Middle frontal gyrus (tissue), 1 donor: ENCODE results near the gene TRIM67.
A peak's percentile ranks its signal among the peaks of the same experiment; 100 is the strongest.
"Not testable (repeated sequence)": the region's sequence is repeated elsewhere in the genome, so short reads cannot be mapped to it uniquely, and the experiment has no call there.

Experiments used
- DNase-seq: peaks from one replicate; pipeline ENCODE4 v3.0.0-alpha.2; 2015; ENCODE audit warnings: low spot score; ENCODE audit errors: extremely low spot score

Gene TRIM67

DNA sequence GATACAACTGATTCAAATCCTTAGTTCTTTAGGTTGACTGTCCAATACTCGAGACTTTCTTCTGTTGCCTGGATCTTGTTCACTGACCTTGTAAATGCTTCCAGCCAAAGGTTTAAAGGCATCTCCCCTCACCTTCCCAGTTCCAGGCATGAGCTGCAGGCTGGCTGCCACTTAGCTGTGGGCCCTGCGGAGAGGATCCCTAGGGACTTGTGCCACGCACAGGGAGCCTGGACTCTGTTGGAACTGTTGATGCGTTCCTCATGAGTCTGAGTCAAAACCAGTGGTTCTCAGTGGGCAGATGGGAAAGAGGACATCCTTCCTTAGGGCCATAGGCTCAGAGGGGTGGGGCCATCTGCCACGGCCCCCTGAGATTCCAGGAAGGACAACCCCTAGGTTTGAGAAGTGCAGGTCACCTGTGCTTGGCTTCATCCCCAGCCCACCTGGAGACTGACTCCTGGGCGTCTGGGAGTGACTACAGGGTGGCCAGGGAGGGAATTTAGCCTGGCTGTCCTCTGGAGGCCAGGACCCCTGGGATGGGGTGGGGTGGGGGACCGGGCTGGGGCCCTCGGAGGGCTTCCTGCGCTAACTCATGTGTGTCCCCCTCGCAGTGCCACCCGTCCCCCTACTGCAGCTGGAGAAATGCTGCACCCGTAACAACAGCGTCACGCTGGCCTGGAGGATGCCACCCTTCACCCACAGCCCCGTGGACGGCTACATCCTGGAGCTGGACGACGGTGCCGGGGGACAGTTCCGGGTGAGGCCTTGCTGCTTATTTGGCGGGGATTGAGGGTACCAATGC lies 41.6 kb downstream of the TRIM67 start:
- DNase-seq: no peak

DNA sequence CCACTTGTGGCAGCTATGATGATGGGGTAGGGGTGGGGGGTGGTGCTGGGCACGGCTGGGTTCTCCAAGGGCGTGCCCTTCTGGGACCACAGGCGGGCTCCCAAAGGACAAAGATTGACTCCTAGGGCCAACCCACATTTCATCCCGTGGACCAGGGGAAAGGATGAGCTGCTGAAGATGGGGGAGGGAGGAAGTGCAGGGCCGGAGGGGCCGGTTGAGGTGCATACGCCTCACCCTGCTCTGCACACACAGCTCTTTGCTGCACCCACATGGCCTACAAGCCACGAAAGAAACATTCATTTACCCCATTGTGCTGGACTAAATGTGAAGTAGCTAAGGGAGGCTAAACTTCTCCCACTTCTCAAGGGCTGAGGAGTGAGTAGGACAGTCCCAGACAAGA lies 45.0 kb downstream of the TRIM67 start:
- DNase-seq: no peak

DNA sequence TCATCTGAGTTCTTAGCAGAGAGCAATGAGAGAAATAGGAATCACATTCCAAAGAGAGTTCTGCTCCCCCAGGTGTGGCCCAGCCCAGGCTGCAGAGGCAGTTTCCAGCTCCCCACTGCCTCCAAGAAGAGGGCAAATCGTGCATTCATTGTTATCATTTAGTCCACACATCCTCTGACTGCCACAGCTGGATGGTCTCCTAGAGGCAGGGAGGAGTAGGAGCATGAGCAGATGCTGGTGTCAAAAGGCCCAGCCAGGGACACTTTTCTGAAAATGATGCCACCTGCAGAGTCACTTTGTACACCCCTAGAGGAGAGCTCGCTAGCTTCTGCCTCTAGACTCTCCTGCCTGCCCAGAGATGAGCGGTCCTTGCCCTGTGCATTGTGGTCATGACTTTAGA lies 45.6 kb downstream of the TRIM67 start:
- no peak for DNase-seq

DNA sequence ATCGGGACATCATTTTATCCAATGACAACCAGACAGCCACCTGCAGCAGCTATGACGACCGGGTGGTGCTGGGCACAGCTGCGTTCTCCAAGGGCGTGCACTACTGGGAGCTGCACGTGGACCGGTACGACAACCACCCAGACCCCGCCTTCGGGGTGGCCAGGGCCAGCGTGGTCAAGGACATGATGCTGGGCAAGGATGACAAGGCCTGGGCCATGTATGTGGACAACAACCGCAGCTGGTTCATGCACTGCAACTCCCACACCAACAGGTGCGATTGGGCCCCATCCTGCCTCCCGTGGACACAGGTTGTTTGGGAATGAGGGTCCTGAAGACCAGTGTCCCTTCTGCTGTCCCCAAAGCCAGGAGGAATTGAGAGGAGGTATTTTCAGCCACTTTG lies 47.1 kb downstream of the TRIM67 start:
- DNase-seq: no peak

DNA sequence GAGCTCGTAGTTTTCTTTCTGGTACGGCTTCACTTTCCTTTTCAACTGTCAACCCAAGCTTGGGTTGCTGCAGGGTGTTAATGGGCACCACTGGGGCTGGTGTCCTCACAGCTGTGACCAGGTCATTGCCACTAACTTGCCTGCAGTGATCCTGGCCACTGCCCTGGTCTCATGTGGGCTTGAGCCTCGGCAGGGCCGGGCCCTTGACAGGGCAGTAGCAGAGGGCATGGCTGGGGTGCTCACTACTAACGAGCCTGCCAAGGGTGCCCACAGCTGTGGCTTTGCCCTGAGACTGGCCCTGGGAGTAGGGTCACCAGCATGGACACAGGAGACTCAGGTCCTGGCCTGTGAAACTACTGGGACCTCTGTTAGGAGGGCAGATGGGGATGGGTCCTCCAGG lies 47.7 kb downstream of the TRIM67 start:
- no peak for DNase-seq

DNA sequence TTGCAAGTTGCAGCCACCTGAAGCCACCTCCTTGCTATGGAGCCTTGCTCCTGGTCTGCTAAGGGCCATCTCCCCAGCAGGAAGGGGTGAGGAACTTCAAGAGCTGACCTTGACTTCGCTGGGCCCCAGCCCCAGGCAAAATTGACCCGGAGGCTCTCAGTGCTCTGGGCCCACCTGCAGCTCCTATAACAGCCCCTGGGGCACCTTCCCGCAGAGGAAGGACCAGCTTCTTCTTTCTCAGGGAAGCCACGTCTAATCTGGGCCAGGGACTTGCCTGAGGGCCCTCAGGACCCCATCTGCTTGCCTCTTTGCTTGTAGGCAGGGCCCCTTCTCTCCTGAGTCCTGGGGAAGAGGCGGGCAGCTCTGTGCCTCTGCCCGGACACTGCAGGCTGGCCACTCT lies 48.3 kb downstream of the TRIM67 start:
- no peak for DNase-seq

DNA sequence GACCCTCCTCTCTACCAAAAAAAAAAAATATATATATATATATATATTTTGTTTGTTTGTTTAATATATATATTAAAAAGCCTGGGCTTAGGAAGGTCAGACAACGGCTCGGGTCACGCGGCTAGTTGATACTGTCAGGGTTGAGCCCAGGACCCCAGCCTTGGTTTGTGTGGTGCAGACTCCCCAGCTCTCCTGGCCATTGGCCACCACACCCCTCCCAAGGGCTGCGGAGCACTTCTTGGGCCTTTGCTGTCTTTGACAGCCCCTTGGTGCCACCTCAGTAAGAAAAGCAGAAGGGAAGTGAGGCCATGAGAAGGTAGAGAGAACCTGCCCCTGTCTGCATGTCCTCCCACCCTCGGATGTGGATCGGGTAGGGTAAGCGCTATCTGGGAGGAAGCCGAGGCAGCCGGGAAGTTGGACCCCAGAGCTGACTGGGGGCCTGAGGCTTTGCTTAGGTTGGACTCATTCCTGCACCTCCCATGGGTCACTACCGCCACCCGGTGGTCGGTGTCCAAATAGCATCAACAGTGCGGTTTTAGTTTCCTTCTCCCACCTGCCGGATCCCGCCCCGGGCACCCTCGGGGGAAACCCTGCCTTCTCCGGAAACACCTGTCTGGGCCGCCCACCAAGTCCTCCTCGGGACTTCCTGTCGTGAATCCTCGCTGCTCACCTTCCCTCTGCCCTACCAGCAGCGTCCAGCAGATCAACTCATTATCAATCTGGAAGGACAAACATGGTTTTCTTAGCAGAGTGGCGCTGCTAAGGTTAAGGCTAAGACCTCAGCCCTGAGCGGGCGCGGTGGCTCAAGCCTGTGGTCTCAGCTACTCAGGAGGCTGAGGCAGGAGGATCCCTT lies 49.4 kb downstream of the TRIM67 start:
- DNase-seq: peak; percentile 65

DNA sequence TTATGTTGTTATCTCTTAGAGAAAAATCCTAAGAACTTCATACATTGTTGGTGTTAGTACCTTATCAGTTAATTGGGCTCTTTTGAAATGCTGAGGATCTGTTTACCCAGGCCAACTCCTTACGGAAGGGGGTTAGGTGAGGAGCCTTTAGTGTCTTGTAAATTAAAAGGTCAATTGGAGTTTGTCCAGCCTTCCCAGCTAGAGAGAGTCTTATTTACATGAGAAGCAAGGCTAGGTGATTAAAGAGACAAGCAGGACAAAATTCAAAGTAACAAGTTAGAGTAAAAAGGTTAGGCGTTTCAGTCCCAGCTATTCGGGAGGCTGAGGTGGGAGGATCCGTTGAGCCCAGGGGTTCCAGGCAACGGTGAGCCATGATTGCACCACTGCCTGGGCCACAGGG lies 50.4 kb downstream of the TRIM67 start:
- not testable (repeated sequence) for DNase-seq

DNA sequence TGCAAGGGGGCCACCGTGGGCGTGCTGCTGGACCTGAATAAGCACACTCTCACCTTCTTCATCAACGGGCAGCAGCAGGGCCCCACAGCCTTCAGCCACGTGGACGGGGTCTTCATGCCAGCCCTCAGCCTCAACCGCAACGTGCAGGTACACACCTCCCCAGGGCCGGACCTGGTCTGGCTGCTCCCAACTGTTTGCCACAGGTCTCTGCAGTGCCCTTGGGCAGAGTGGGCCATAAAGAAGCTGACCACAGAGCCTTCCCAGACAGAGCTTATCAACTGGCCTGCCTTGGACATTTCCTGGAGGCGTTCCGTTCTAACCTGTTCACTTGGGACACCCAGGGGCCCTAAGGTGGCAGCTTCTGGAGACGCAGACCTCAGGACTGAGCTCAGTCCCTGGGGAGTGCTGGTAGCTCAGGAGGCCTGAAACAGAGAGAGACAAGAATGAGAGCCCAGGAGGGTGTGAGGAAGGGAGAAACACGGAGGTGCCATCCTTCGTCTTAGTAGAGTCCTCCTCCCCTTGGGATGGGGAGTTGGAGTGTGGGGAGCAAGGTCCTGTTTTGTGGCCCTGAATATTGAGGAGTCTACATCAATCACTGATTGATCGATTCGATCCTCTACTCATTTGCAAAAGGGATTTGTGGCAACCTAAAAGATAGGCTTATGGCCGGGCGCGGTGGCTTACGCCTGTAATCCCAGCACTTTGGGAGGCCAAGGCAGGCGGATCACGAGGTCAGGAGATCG lies 52.1 kb downstream of the TRIM67 start:
- no peak for DNase-seq

DNA sequence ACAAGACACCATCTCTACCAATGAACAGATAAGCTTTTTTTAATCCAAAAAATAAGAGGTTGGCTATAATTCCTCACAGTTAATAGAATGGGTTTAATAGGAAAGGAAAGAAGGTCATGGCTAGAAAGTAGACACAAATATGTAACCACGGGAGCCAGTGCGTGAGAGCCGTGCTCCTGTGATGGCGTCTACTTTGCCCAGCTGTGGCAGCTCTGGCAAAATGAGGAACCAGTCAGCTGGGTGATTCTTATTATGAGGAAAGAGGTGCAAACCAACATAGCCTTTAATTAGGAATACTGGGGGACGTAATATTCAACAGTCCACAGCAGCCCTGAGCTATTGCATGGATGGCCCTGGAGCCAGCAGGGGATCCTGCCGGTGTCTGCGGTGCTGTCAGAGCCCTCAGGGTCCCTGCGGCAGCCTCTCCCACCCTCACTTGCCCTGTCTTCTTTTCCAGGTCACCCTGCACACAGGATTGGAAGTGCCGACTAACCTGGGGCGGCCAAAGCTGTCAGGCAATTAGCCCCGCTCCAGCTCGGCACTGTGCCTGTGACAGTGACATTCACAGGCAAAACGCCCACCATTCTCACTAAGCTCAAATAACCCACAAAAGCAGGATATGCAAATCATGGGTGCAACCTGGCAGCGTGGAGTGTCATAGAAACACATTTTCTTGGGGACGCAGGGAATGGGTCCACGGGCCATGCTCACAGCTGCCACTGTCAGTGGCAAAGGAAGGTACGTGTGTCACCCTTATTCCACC lies 53.2 kb downstream of the TRIM67 start:
- DNase-seq: no peak

DNA sequence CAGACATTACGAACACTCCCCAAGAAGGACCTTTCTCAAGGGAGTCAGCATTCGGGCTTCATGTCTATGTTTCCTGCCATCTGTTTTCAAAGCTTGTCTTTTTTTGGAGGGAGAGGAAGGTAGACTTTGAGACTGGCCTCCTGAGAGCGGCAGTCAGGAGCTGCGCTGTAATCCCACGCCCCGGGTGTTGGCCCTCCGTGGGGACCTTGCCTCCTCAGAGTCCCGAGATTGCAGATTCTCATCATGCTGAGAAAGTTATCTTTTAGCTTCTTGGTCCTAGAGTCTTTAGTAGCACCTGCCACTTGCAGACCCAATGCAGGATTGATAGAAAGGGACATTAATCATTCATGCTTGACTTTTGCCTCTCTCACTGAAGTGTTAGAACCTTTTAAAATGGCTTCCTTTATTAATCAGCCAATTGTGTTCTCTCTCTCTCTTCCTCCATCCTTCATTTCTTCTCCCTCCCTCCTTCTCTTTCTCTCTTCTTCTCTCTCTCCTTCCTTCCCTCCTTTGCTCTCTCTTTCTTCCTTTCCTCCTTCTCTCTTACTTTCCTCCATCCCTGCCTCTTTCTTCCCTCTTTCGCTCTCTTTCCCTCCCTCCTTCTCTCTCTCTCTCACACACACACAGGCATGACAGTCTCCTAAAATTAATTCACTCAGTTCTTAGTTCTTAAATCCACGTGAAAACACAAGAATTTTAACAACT lies 54.0 kb downstream of the TRIM67 start:
- no peak for DNase-seq

DNA sequence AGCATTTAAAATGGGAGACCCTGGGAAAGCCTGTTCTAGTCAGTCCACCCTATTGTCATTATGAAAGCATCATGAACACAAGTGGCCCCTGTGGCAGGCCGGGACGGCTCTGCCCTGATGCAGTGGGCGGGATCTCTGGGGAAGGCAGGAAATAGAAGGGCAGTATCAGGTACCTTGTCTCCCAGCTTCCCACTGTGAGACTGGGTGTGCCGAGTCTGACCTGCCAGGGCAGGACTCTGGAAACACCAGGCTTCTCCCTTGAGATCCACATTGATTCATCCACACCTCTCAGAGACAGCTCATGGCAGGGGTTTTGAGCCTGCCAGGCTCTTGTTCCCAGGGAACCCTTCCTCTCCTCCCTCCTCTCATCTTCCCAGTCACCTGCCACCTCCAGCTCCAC lies 54.6 kb downstream of the TRIM67 start:
- DNase-seq: no peak

DNA sequence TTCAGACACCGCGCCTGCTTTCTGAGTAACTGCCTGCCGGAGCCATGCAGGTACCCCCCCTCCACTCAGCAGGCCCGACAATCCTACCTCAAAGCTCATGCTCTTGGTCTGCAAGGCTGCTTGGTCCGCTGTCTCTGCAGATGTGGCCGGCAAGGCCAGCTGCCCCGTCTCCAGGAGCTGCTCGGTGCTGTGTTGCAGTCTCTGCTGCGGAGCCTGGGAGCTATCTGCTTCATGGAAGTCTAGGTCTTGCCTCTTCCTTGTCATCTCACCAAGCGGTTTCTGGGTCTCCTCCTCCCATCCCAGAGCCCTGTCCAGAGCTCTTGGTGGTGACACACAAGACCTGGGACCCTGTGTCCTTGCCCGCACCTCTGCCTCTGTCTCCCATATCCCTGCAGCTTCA lies 55.2 kb downstream of the TRIM67 start:
- no peak for DNase-seq

DNA sequence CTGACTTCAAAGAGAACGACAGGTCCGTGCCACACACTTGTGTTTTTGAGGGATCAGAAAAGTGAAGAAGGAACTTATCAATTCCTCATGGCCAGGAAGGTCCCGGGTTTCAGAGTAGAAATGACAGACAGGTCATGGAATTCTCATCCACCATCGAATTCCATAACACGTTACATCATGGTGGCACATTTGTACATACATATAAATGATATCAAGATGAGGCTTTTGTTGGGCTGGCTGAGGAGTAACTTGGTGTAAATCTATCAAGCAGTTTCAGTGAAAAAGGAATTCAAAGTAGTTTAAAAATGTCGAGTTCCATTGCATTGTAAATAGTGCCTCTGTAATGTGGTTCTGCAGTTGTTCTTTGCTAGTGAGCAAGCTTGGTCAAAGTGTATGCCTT lies 56.2 kb downstream of the TRIM67 start:
- no peak for DNase-seq

DNA sequence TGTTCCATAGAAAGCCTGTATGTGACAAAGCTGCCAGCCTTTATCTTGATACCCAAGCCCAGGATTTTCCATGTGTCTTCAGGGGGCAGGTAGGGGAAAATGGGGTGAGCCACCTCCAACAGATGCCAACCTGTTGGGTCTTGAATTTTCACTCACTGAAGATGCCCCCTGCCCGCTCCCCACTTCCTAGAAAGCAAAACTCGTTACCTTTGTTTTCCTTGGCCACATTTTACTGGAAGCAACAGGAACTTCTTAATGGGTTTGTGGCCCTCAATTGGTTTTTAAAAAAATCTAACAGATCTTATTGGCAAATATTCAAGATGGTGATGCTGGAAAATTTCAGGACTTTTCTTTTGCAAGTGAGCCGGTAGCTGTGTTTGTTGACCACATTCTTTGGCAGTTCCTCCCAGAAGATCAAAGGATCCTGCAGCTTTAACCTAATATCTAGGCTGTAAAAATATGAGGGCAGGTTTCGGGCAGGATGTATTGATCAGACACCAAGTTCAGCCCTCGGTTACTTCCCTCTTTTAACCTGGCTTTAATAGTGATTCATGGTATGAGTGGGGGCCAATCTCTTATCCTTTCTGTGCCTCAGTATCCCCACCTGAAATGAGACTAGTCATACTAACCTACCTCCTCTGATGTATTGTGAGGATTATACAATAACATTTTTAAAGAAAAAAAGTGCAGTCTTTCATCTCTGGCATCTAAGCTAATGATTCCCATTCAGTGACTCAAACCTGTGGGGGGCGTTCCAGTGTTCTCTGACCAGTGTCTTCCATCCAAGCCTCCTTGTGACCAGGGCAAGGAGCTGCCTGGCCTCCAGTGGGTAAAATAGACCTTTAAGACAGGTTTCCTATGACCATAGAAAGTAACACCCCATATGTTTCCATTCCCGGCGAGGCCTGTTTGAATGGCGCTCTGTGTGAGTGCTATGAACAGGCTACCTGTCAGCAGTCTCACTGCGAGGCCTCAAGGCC lies 57.9 kb downstream of the TRIM67 start:
- DNase-seq: no peak

DNA sequence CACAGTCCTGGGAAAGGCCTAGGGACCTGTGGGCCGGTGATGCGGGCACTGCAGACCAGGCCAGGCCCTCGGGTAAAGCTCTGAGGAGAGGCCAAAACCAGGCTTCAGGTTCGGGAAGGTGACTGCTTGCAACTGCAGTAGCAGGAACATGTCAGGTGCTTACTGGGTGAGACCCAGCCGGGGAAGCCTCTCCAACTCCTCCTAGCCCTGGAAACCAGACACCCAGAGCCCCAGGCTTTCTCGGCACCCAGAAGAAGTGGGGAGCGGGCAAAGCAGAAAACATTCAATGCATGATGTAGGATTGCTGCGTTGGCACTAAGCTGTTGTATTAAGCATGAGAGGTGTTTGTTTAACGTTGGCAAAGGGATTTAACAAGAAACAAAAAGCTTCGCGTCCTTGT lies 58.9 kb downstream of the TRIM67 start:
- no peak for DNase-seq

DNA sequence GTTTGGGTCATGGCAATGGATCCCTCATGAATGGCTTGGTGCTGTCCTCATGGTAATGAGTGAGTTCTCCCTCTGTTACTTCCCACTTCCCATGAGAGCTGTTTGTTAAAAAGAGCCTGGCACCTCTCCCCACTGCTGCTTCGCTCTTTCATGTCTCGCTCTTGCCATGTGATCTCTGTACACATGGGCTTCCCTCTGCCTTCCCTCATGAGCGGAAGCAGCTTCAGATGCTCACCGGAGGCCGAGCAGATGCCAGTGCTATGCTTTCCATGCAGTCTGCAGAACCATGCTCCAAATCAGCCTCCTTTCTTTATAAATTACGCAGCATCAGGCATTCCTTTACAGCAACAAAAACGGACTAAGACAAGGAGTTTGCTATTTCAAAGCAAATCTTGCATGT lies 64.3 kb downstream of the TRIM67 start:
- DNase-seq: no peak

DNA sequence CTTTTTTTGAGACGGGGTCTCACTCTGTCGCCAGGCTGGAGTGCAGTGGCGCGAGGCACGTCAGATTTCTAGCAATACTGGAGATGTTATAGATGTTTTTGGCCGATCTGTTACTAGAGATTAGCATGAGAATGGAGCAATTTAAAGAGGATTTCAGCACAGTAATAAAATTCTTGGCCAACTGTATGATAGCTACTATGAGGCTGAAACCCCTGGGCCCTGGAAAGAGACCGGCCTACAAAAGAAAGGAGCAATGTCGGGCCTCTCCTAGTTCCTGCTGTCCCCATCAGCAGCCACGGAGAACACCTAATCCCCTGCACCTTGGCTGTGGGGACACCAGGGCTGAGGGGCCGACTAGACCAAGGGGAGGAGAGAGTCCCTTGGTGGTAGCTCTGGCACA lies 69.7 kb downstream of the TRIM67 start:
- no peak for DNase-seq
